Mesenchymal stem cell (in vitro differentiated cells and primary cell): ENCODE results near the gene SBNO1.
"Not testable (repeated sequence)": the region's sequence is repeated elsewhere in the genome, so short reads cannot be mapped to it uniquely, and the experiment has no call there.

Experiments used
- DNase-seq: peaks from one replicate; pipeline ENCODE4 v3.0.0-alpha.2; 2013
- H2AFZ ChIP-seq: one replicate; pipeline ENCODE4 v1.6.1; 2013; ENCODE audit warnings: low read depth, mild to moderate bottlenecking, control low read depth, inconsistent platforms, low read length, moderate library complexity
- H2AK5ac ChIP-seq: 2 replicates; pipeline ENCODE4 v1.6.1; 2013; ENCODE audit warnings: low read length, moderate library complexity, mild to moderate bottlenecking, inconsistent platforms; ENCODE audit not compliant: severe bottlenecking
- H2BK120ac ChIP-seq: one replicate; pipeline ENCODE4 v1.6.1; 2013; ENCODE audit warnings: low read depth, mild to moderate bottlenecking, inconsistent platforms, low read length, moderate library complexity
- H2BK12ac ChIP-seq, 2 experiments: one replicate each; pipeline ENCODE4 v1.6.1; 2013; ENCODE audit warnings: inconsistent platforms in 2 of 2, low read length in 2 of 2, mild to moderate bottlenecking in 2 of 2, moderate library complexity in 2 of 2, control low read depth in 1 of 2
- H2BK15ac ChIP-seq: one replicate; pipeline ENCODE4 v1.6.1; 2013; ENCODE audit warnings: mild to moderate bottlenecking, low read depth, inconsistent platforms; ENCODE audit not compliant: poor library complexity, severe bottlenecking
- H2BK5ac ChIP-seq: 2 replicates; pipeline ENCODE4 v1.6.1; 2013; ENCODE audit warnings: low read depth, mild to moderate bottlenecking, low read length, control low read depth, inconsistent platforms; ENCODE audit not compliant: poor library complexity, severe bottlenecking
- H3K14ac ChIP-seq, 2 experiments: one replicate each; pipeline ENCODE4 v1.6.1; 2013; ENCODE audit warnings: inconsistent platforms in 2 of 2, low read length in 2 of 2, control low read depth in 1 of 2, mild to moderate bottlenecking in 1 of 2, moderate library complexity in 1 of 2
- H3K18ac ChIP-seq, 2 experiments: one replicate each; pipeline ENCODE4 v1.6.1; 2013; ENCODE audit warnings: inconsistent platforms in 2 of 2, low read length in 2 of 2, control low read depth in 1 of 2, low read depth in 1 of 2, mild to moderate bottlenecking in 1 of 2
- H3K23ac ChIP-seq, 2 experiments: one replicate each; pipeline ENCODE4 v1.6.1; 2013; ENCODE audit warnings: inconsistent platforms in 2 of 2, low read length in 2 of 2, mild to moderate bottlenecking in 2 of 2, moderate library complexity in 2 of 2, control low read depth in 1 of 2
- H3K27ac ChIP-seq: 2 replicates; pipeline ENCODE4 v1.5.1; 2013; ENCODE audit warnings: mild to moderate bottlenecking, moderate library complexity, low read length, control low read depth, inconsistent platforms; ENCODE audit not compliant: poor library complexity, severe bottlenecking
- H3K27me3 ChIP-seq, 2 experiments: 2 replicates each; pipeline versions ENCODE4 v1.6.1 to v1.7.0; 2013; ENCODE audit warnings: low read length in 2 of 2, mild to moderate bottlenecking in 2 of 2, moderate library complexity in 2 of 2, control low read depth in 1 of 2, inconsistent platforms in 1 of 2; ENCODE audit not compliant: control insufficient read depth in 1 of 2, insufficient read depth in 1 of 2
- H3K36me3 ChIP-seq, 2 experiments: 2 replicates each; pipeline versions ENCODE4 v1.6.1 to v1.7.0; 2013; ENCODE audit warnings: low read length in 2 of 2, control low read depth in 1 of 2, inconsistent platforms in 1 of 2, low read depth in 1 of 2, mild to moderate bottlenecking in 1 of 2; ENCODE audit not compliant: insufficient read depth in 2 of 2, control insufficient read depth in 1 of 2
- H3K4ac ChIP-seq, 2 experiments: one replicate each; pipeline ENCODE4 v1.6.1; 2013; ENCODE audit warnings: inconsistent platforms in 2 of 2, low read length in 2 of 2, mild to moderate bottlenecking in 2 of 2, moderate library complexity in 2 of 2, control low read depth in 1 of 2, low read depth in 1 of 2
- H3K4me1 ChIP-seq: 2 replicates; pipeline ENCODE4 v1.6.1; 2013; ENCODE audit warnings: low read depth, low read length, control low read depth; ENCODE audit not compliant: control insufficient read depth, insufficient read depth
- H3K4me2 ChIP-seq: 2 replicates; pipeline ENCODE4 v1.6.1; 2013; ENCODE audit warnings: low read length, mild to moderate bottlenecking, inconsistent platforms; ENCODE audit not compliant: poor library complexity, severe bottlenecking
- H3K4me3 ChIP-seq, 2 experiments: 2 replicates each; pipeline versions ENCODE4 v1.5.1 to v1.7.0; 2013; ENCODE audit warnings: low read length in 2 of 2, mild to moderate bottlenecking in 2 of 2, control low read depth in 1 of 2, low read depth in 1 of 2; ENCODE audit not compliant: insufficient read depth in 1 of 2
- H3K79me1 ChIP-seq: replicated peaks from 2 replicates; pipeline ENCODE4 v1.6.1; 2013; ENCODE audit warnings: mild to moderate bottlenecking, control low read depth, low read length, inconsistent platforms; ENCODE audit not compliant: poor library complexity, severe bottlenecking
- H3K9ac ChIP-seq: 2 replicates; pipeline ENCODE4 v1.7.0; 2013; ENCODE audit warnings: mild to moderate bottlenecking, low read length, moderate library complexity
- H3K9me3 ChIP-seq: 2 replicates; pipeline ENCODE4 v1.7.0; 2013; ENCODE audit warnings: mild to moderate bottlenecking, low read length; ENCODE audit not compliant: control insufficient read depth
- H4K8ac ChIP-seq: one replicate; pipeline ENCODE4 v1.6.1; 2013; ENCODE audit warnings: inconsistent platforms, mild to moderate bottlenecking, low read length, moderate library complexity
- H4K91ac ChIP-seq: one replicate; pipeline ENCODE4 v1.6.1; 2013; ENCODE audit warnings: mild to moderate bottlenecking, low read length, inconsistent platforms
- WGBS: methylation state at CpG from one replicate; pipeline ENCODE4 v1.1.7; 2013; ENCODE audit warnings: mixed read lengths; 5-methylcytosine and 5-hydroxymethylcytosine counted together

Gene SBNO1

DNA sequence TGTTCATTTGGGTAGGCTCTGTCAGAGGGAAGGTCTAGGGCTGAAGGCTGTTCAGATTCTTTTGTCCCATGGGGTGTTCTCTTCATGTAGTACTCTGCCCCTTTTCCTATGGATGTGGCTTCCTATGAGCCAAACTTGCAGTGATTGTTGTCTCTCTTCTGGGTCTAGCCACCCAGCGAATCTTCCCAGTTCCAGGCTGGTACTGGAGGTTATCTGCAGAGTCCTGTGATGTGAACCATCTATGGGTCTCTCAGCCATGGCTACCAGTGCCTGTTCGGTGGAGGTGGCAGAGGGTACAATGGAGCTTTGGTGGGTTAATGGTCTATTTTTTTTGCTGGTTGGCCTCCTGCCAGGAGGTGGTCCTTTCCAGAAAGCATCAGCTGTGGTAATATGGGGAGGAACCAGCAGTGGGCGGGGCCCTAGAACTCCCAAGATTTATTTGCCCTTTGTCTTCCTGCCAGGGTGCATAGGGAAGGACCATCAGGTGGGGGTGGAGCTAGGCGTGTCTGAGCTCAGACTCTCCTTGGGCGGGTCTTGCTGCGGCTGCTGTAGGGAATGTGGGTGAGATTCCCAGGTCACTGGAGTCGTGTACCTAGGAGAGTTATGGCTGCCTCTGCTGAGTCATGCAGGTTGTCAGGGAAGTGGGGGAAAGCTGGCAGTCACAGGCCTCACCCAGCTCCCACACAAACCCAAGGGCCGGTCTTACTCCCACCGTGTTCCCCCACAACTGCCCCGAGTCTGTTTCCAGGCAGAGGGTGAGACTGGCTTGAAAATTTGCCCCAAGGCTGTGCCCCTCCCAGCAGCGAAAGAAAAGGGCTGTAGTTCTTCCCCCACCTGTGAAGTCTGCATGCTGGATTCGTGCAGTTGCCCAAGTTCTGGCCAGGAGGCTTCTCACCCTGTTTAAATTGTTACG, 113.9 kb downstream of the SBNO1 start:
- H3K14ac ChIP-seq = no peak overlapping the region
- peaks cover 44 to 57% of the 10 kb centered on the region in 2 experiments for H3K36me3 ChIP-seq
- peaks cover 24% of the 10 kb centered on the region for H3K79me1 ChIP-seq
- no peak overlapping the region for H3K9ac ChIP-seq
- H3K4me3 ChIP-seq = no peak overlapping the region
- no peak overlapping the region for H2BK15ac ChIP-seq
- no peak overlapping the region for H2BK12ac ChIP-seq
- H3K27ac ChIP-seq = peak overlapping the region; percentile 17
- H2BK120ac ChIP-seq = no peak overlapping the region
- H3K18ac ChIP-seq = no peak overlapping the region
- WGBS = 92% methylated on average over 13 of the region's 13 CpGs
- no peak overlapping the region for H3K4me2 ChIP-seq
- H3K27me3 ChIP-seq = no peaks in the 10 kb centered on the region
- no peak overlapping the region for H4K91ac ChIP-seq
- H4K8ac ChIP-seq = no peak overlapping the region
- H2AK5ac ChIP-seq = peak overlapping the region; percentile 86
- H2BK5ac ChIP-seq = no peak overlapping the region
- H3K4me1 ChIP-seq = peaks cover 10% of the 10 kb centered on the region
- no peak overlapping the region for H3K4ac ChIP-seq
- DNase-seq = no peak
- no peak overlapping the region for H2AFZ ChIP-seq
- H3K23ac ChIP-seq = no peak overlapping the region
- peaks cover 7% of the 10 kb centered on the region for H3K9me3 ChIP-seq

GRCh38 chr12:123248996-123249741, 115.5 kb downstream of the SBNO1 start:
- not testable (repeated sequence) for H3K9me3 ChIP-seq, H3K27me3 ChIP-seq, H3K4me1 ChIP-seq, H2BK12ac ChIP-seq, H3K9ac ChIP-seq, H2AFZ ChIP-seq, H3K27ac ChIP-seq, H3K4ac ChIP-seq, H3K18ac ChIP-seq, H2AK5ac ChIP-seq, H2BK5ac ChIP-seq, H2BK15ac ChIP-seq, H3K23ac ChIP-seq, H4K91ac ChIP-seq, DNase-seq, H3K4me2 ChIP-seq, H2BK120ac ChIP-seq, H3K14ac ChIP-seq, H3K4me3 ChIP-seq, H4K8ac ChIP-seq
- peaks cover 21% of the 10 kb centered on the region for H3K79me1 ChIP-seq
- over 99% methylated on average over 21 of the region's 26 CpGs for WGBS
- H3K36me3 ChIP-seq = peaks cover 31 to 48% of the 10 kb centered on the region in 2 experiments

- not testable (repeated sequence) for H3K14ac ChIP-seq, H3K4me2 ChIP-seq, H4K8ac ChIP-seq, H3K9me3 ChIP-seq, H4K91ac ChIP-seq, H3K4me1 ChIP-seq, H2BK5ac ChIP-seq, DNase-seq, H3K4me3 ChIP-seq, H2BK120ac ChIP-seq, H2BK12ac ChIP-seq, H3K23ac ChIP-seq, H3K9ac ChIP-seq, H3K4ac ChIP-seq, H3K27ac ChIP-seq, H2BK15ac ChIP-seq, H3K18ac ChIP-seq, H2AK5ac ChIP-seq, H2AFZ ChIP-seq, H3K27me3 ChIP-seq
- 97% methylated on average over 2 of the region's 2 CpGs for WGBS
- peaks cover 26 to 41% of the 10 kb centered on the region in 2 experiments for H3K36me3 ChIP-seq
- H3K79me1 ChIP-seq = peaks cover 21% of the 10 kb centered on the region
These were observed 116.5 kb downstream of the SBNO1 start for GRCh38 chr12:123248129-123248528.

GRCh38 chr12:123245678-123246077, 119.0 kb downstream of the SBNO1 start:
- H3K79me1 ChIP-seq = peaks cover 21% of the 10 kb centered on the region
- peaks cover 22 to 37% of the 10 kb centered on the region in 2 experiments for H3K36me3 ChIP-seq
- no peak overlapping the region for H2BK5ac ChIP-seq
- no peaks in the 10 kb centered on the region for H3K27me3 ChIP-seq
- no peak overlapping the region for H3K23ac ChIP-seq
- H3K4me3 ChIP-seq = no peak overlapping the region
- H4K8ac ChIP-seq = no peak overlapping the region
- no peak overlapping the region for H3K27ac ChIP-seq
- no peak overlapping the region for H2BK120ac ChIP-seq
- DNase-seq = no peak
- no peak overlapping the region for H3K14ac ChIP-seq
- H3K4me2 ChIP-seq = no peak overlapping the region
- no peak overlapping the region for H3K4ac ChIP-seq
- WGBS = 98% methylated on average over 3 of the region's 3 CpGs
- no peak overlapping the region for H2AK5ac ChIP-seq
- H3K9me3 ChIP-seq = peaks cover 7% of the 10 kb centered on the region
- H2BK15ac ChIP-seq = no peak overlapping the region
- no peak overlapping the region for H4K91ac ChIP-seq
- no peak overlapping the region for H2BK12ac ChIP-seq
- H3K18ac ChIP-seq = no peak overlapping the region
- no peak overlapping the region for H3K9ac ChIP-seq
- no peak overlapping the region for H2AFZ ChIP-seq
- H3K4me1 ChIP-seq = peaks cover 7% of the 10 kb centered on the region
